ENCODE measurements around the gene MFNG.

MFNG gene

GRCh38 chr22:37504964-37505363 is 18.8 kb upstream of the MFNG start:
- H3K36me3 Mint-ChIP-seq, result no peaks in the 10 kb centered on the region

GRCh38 chr22:37503850-37504249 is 17.7 kb upstream of the MFNG start:
- no peak overlapping the region for H3K4me3 Mint-ChIP-seq
- H3K27me3 Mint-ChIP-seq, result no peaks in the 10 kb centered on the region
- peaks cover 15% of the 10 kb centered on the region for H3K4me1 Mint-ChIP-seq (ENCODE audit: low read depth)
- no peak overlapping the region for H3K27ac Mint-ChIP-seq
- H3K9me3 Mint-ChIP-seq (ENCODE audit: low read depth), result no peaks in the 10 kb centered on the region
- H3K36me3 Mint-ChIP-seq, result no peaks in the 10 kb centered on the region

More at GRCh38 chr22:37504964-37505363, 18.8 kb upstream of the MFNG start:
- Mint-ChIP-seq H3K4me1 (ENCODE audit: low read depth) (peaks cover 15% of the 10 kb centered on the region), H3K27ac (no peak overlapping the region), H3K9me3 (ENCODE audit: low read depth) (no peaks in the 10 kb centered on the region), H3K4me3 (no peak overlapping the region), H3K27me3 (no peaks in the 10 kb centered on the region)

GRCh38 chr22:37503183-37503683 is 17.0 kb upstream of the MFNG start:
- peaks cover 15% of the 10 kb centered on the region for H3K4me1 Mint-ChIP-seq (ENCODE audit: low read depth)
- no peaks in the 10 kb centered on the region for H3K36me3 Mint-ChIP-seq
- no peaks in the 10 kb centered on the region for H3K9me3 Mint-ChIP-seq (ENCODE audit: low read depth)
- no peak overlapping the region for H3K4me3 Mint-ChIP-seq
- no peaks in the 10 kb centered on the region for H3K27me3 Mint-ChIP-seq
- no peak overlapping the region for H3K27ac Mint-ChIP-seq

GRCh38 chr22:37502342-37503182 is 16.4 kb upstream of the MFNG start:
- H3K27me3 Mint-ChIP-seq, result no peaks in the 10 kb centered on the region
- no peak overlapping the region for H3K4me3 Mint-ChIP-seq
- H3K9me3 Mint-ChIP-seq (ENCODE audit: low read depth), result no peaks in the 10 kb centered on the region
- no peak overlapping the region for H3K27ac Mint-ChIP-seq
- no peaks in the 10 kb centered on the region for H3K36me3 Mint-ChIP-seq
- H3K4me1 Mint-ChIP-seq (ENCODE audit: low read depth), result peaks cover 15% of the 10 kb centered on the region

- Mint-ChIP-seq H3K9me3 (ENCODE audit: low read depth) (no peaks in the 10 kb centered on the region), H3K4me3 (peak overlapping the region; percentile 31)
Measured at GRCh38 chr22:37501610-37502341, 15.6 kb upstream of the MFNG start.

GRCh38 chr22:37500745-37501609 is 14.8 kb upstream of the MFNG start:
- no peaks in the 10 kb centered on the region for H3K36me3 Mint-ChIP-seq
- H3K4me3 Mint-ChIP-seq, result no peak overlapping the region
- H3K27me3 Mint-ChIP-seq, result no peaks in the 10 kb centered on the region
- peaks cover 15% of the 10 kb centered on the region for H3K4me1 Mint-ChIP-seq (ENCODE audit: low read depth)
- H3K9me3 Mint-ChIP-seq (ENCODE audit: low read depth), result no peaks in the 10 kb centered on the region
- H3K27ac Mint-ChIP-seq, result no peak overlapping the region

More at GRCh38 chr22:37501610-37502341, 15.6 kb upstream of the MFNG start:
- H3K4me1 Mint-ChIP-seq (ENCODE audit: low read depth), result peaks cover 15% of the 10 kb centered on the region
- no peaks in the 10 kb centered on the region for H3K27me3 Mint-ChIP-seq
- H3K27ac Mint-ChIP-seq, result no peak overlapping the region
- H3K36me3 Mint-ChIP-seq, result no peaks in the 10 kb centered on the region

GRCh38 chr22:37499789-37500540 is 13.8 kb upstream of the MFNG start:
- H3K9me3 Mint-ChIP-seq (ENCODE audit: low read depth), result no peaks in the 10 kb centered on the region
- no peak overlapping the region for H3K4me3 Mint-ChIP-seq
- H3K36me3 Mint-ChIP-seq, result no peaks in the 10 kb centered on the region
- peaks cover 15% of the 10 kb centered on the region for H3K4me1 Mint-ChIP-seq (ENCODE audit: low read depth)
- no peaks in the 10 kb centered on the region for H3K27me3 Mint-ChIP-seq
- H3K27ac Mint-ChIP-seq, result no peak overlapping the region

- Mint-ChIP-seq H3K27ac (no peak overlapping the region), H3K4me3 (no peak overlapping the region), H3K9me3 (ENCODE audit: low read depth) (no peaks in the 10 kb centered on the region), H3K4me1 (ENCODE audit: low read depth) (peaks cover 15% of the 10 kb centered on the region), H3K27me3 (no peaks in the 10 kb centered on the region), H3K36me3 (no peaks in the 10 kb centered on the region)
Measured at GRCh38 chr22:37499027-37499707, 13.0 kb upstream of the MFNG start.

- Mint-ChIP-seq H3K4me3 (no peak overlapping the region), H3K27ac (no peak overlapping the region), H3K27me3 (no peaks in the 10 kb centered on the region), H3K36me3 (no peaks in the 10 kb centered on the region), H3K9me3 (ENCODE audit: low read depth) (no peaks in the 10 kb centered on the region), H3K4me1 (ENCODE audit: low read depth) (peaks cover 19% of the 10 kb centered on the region)
Measured at GRCh38 chr22:37498289-37498909, 12.2 kb upstream of the MFNG start.

- Mint-ChIP-seq H3K4me1 (ENCODE audit: low read depth) (peaks cover 23% of the 10 kb centered on the region), H3K4me3 (no peak overlapping the region), H3K27me3 (no peaks in the 10 kb centered on the region), H3K9me3 (ENCODE audit: low read depth) (no peaks in the 10 kb centered on the region), H3K27ac (no peak overlapping the region), H3K36me3 (no peaks in the 10 kb centered on the region)
Measured at GRCh38 chr22:37497062-37497599, 10.9 kb upstream of the MFNG start.

- Mint-ChIP-seq H3K9me3 (ENCODE audit: low read depth) (no peaks in the 10 kb centered on the region), H3K27ac (no peak overlapping the region), H3K36me3 (no peaks in the 10 kb centered on the region), H3K27me3 (no peaks in the 10 kb centered on the region), H3K4me1 (ENCODE audit: low read depth) (peaks cover 18% of the 10 kb centered on the region), H3K4me3 (no peak overlapping the region)
Measured at GRCh38 chr22:37496651-37497050, 10.5 kb upstream of the MFNG start.

GRCh38 chr22:37493979-37494378 is 7.8 kb upstream of the MFNG start:
- Mint-ChIP-seq H3K4me3 (no peak overlapping the region), H3K27ac (no peak overlapping the region)

More at GRCh38 chr22:37493979-37494378, 7.8 kb upstream of the MFNG start:
- peaks cover 22% of the 10 kb centered on the region for H3K4me1 Mint-ChIP-seq (ENCODE audit: low read depth)
- no peaks in the 10 kb centered on the region for H3K36me3 Mint-ChIP-seq
- no peaks in the 10 kb centered on the region for H3K27me3 Mint-ChIP-seq
- H3K9me3 Mint-ChIP-seq (ENCODE audit: low read depth), result no peaks in the 10 kb centered on the region
